Loucy (cell line): ENCODE measurements around the gene LMO4.

Experiments used
- H2AFZ ChIP-seq: fragments of 200-600 bp; sonication (generic); 2 replicates; pipeline ENCODE4 v1.6.0; 2016; ENCODE audit warnings: antibody characterized with exemption, mild to moderate bottlenecking, low read length, moderate library complexity
- H3F3A ChIP-seq: fragments of 200-600 bp; 2 replicates; pipeline ENCODE4 v1.6.0; 2016; ENCODE audit warnings: antibody characterized with exemption, low read depth, mild to moderate bottlenecking
- H3K27me3 ChIP-seq: fragments of 200-600 bp; sonication (generic); 2 replicates; pipeline ENCODE4 v1.6.1; 2014; ENCODE audit warnings: low read length, mild to moderate bottlenecking; ENCODE audit not compliant: insufficient read depth, poor library complexity, severe bottlenecking
- H3K36me3 ChIP-seq: fragments of 200-600 bp; sonication (generic); 2 replicates; pipeline ENCODE4 v1.6.1; 2016; ENCODE audit warnings: low read length; ENCODE audit not compliant: insufficient read depth
- H3K4me1 ChIP-seq: fragments of 200-600 bp; sonication (generic); 2 replicates; pipeline ENCODE4 v1.5.1; 2014; ENCODE audit warnings: low read length, mild to moderate bottlenecking; ENCODE audit not compliant: insufficient read depth, poor library complexity, severe bottlenecking
- H3K4me2 ChIP-seq: fragments of 200-600 bp; sonication (generic); 2 replicates; pipeline ENCODE4 v1.6.0; 2014; ENCODE audit warnings: antibody characterized with exemption, low read length, low read depth, mild to moderate bottlenecking; ENCODE audit not compliant: poor library complexity, severe bottlenecking
- H3K4me3 ChIP-seq: fragments of 200-600 bp; sonication (generic); 2 replicates; pipeline ENCODE4 v1.5.1; 2014; ENCODE audit warnings: low read length, mild to moderate bottlenecking, mixed read lengths; ENCODE audit not compliant: poor library complexity, severe bottlenecking
- H3K79me2 ChIP-seq: fragments of 200-600 bp; sonication (generic); 2 replicates; pipeline ENCODE4 v1.6.1; 2014; ENCODE audit warnings: low read length; ENCODE audit not compliant: insufficient read depth
- H3K9ac ChIP-seq: fragments of 200-600 bp; sonication (generic); 2 replicates; pipeline ENCODE4 v1.6.0; 2014; ENCODE audit warnings: mild to moderate bottlenecking, low read depth, low read length, moderate library complexity; ENCODE audit not compliant: poor library complexity, severe bottlenecking
- H3K9me2 ChIP-seq: fragments of 200-600 bp; sonication (generic); replicated peaks from 2 replicates; pipeline ENCODE4 v1.6.1; 2016; ENCODE audit warnings: low read depth, low read length, mixed read lengths
- H3K9me3 ChIP-seq: fragments of 200-600 bp; sonication (generic); 2 replicates; pipeline ENCODE4 v1.6.1; 2014; ENCODE audit warnings: mild to moderate bottlenecking, antibody characterized with exemption, low read length, low read depth; ENCODE audit not compliant: insufficient read depth
- H4K20me1 ChIP-seq: fragments of 200-600 bp; sonication (generic); 2 replicates; pipeline ENCODE4 v1.6.0; 2014; ENCODE audit warnings: antibody characterized with exemption, low read length, mild to moderate bottlenecking; ENCODE audit not compliant: insufficient read depth, poor library complexity, severe bottlenecking
- CTCF ChIP-seq: fragments of 200-600 bp; sonication (generic); conservative IDR thresholded peaks from 2 replicates; pipeline ENCODE4 v1.5.1; 2014; ENCODE audit warnings: mild to moderate bottlenecking, antibody characterized with exemption, low read length
- EZH2phosphoT487 ChIP-seq: fragments of 200-600 bp; IDR thresholded peaks from 2 replicates; pipeline ENCODE4 v1.6.1; 2018; ENCODE audit warnings: antibody characterized with exemption, mild to moderate bottlenecking, moderate library complexity, borderline replicate concordance

Gene LMO4

GRCh38 chr1:87348341-87349019 is 19.8 kb downstream of the LMO4 start:
- Histone ChIP-seq H3K4me3 (no peak overlapping the region), H3K9me2 (no peaks in the 10 kb centered on the region), H3F3A (no peaks in the 10 kb centered on the region), H3K9me3 (no peaks in the 10 kb centered on the region), H3K79me2 (no peaks in the 10 kb centered on the region), H3K4me2 (no peak overlapping the region), H2AFZ (no peak overlapping the region), H3K27me3 (no peaks in the 10 kb centered on the region), H3K9ac (no peak overlapping the region), H4K20me1 (no peaks in the 10 kb centered on the region), H3K36me3 (peaks cover 8% of the 10 kb centered on the region; the same call in 1 of the 2 replicates), H3K4me1 (no peaks in the 10 kb centered on the region)
- no peak for TF ChIP-seq CTCF

- no peak overlapping the region for H2AFZ ChIP-seq
- no peaks in the 10 kb centered on the region for H4K20me1 ChIP-seq
- H3K4me1 ChIP-seq: no peaks in the 10 kb centered on the region
- H3K4me2 ChIP-seq: no peak overlapping the region
- no peaks in the 10 kb centered on the region for H3K79me2 ChIP-seq
- no peaks in the 10 kb centered on the region for H3K9me3 ChIP-seq
- H3K9me2 ChIP-seq: no peaks in the 10 kb centered on the region
- peaks cover 3% of the 10 kb centered on the region; the same call in 1 of the 2 replicates for H3K36me3 ChIP-seq
- H3F3A ChIP-seq: no peaks in the 10 kb centered on the region
- TF ChIP-seq EZH2phosphoT487: no peak
- no peak for TF ChIP-seq CTCF
- no peak overlapping the region for H3K9ac ChIP-seq
- H3K4me3 ChIP-seq: no peak overlapping the region
- no peaks in the 10 kb centered on the region for H3K27me3 ChIP-seq
These were observed 20.4 kb downstream of the LMO4 start for GRCh38 chr1:87349036-87349435.

GRCh38 chr1:87355894-87356293 is 27.2 kb downstream of the LMO4 start:
- no peak overlapping the region for H3K4me3 ChIP-seq
- no peaks in the 10 kb centered on the region for H3K36me3 ChIP-seq
- H3K9ac ChIP-seq: no peak overlapping the region
- TF ChIP-seq EZH2phosphoT487 (no peak), CTCF (no peak)
- no peaks in the 10 kb centered on the region for H3K27me3 ChIP-seq
- H3K9me2 ChIP-seq: no peaks in the 10 kb centered on the region
- no peaks in the 10 kb centered on the region for H3K9me3 ChIP-seq
- no peaks in the 10 kb centered on the region for H3K79me2 ChIP-seq
- no peak overlapping the region for H3K4me2 ChIP-seq
- H2AFZ ChIP-seq: no peak overlapping the region
- H3F3A ChIP-seq: no peaks in the 10 kb centered on the region
- H4K20me1 ChIP-seq: no peaks in the 10 kb centered on the region
- H3K4me1 ChIP-seq: no peaks in the 10 kb centered on the region
